Measurements from ENCODE around the gene GBE1. TPM values are rescaled to one million over a fixed set of nuclear protein-coding genes. Genes with fewer than 3 reads are reported as not detected.
"Not testable (repeated sequence)": the region's sequence is repeated elsewhere in the genome, so short reads cannot be mapped to it uniquely, and the experiment has no call there.

The GBE1 gene
- total RNA-seq, 1 donor from 2014 or later: 14.7 TPM

- H3K9me3 Mint-ChIP-seq: no peaks in the 10 kb centered on the region
- no peak overlapping the region for H3K27ac Mint-ChIP-seq
- TF ChIP-seq CTCF (conservative IDR thresholded peaks at IDR 0.05): no peak
- peaks cover 16% of the 10 kb centered on the region for H3K4me1 Mint-ChIP-seq (ENCODE audit: unreplicated experiment)
- no peak overlapping the region for H3K4me3 Mint-ChIP-seq
- H3K36me3 Mint-ChIP-seq: no peaks in the 10 kb centered on the region
- no peaks in the 10 kb centered on the region for H3K27me3 Mint-ChIP-seq
- DNase-seq (ENCODE audit: extremely low spot score, unreplicated experiment): no peak
Observed at GRCh38 chr3:81764002-81764401, 2.6 kb upstream of the GBE1 start.

GRCh38 chr3:81763001-81763400, 1.6 kb upstream of the GBE1 start:
- peak overlapping the region; percentile 77 for H3K4me3 Mint-ChIP-seq
- no peaks in the 10 kb centered on the region for H3K27me3 Mint-ChIP-seq
- no peaks in the 10 kb centered on the region for H3K9me3 Mint-ChIP-seq
- H3K36me3 Mint-ChIP-seq: peaks cover under 1% of the 10 kb centered on the region
- no peak for TF ChIP-seq CTCF (conservative IDR thresholded peaks at IDR 0.05)
- H3K4me1 Mint-ChIP-seq (ENCODE audit: unreplicated experiment): peaks cover 16% of the 10 kb centered on the region
- DNase-seq (ENCODE audit: extremely low spot score, unreplicated experiment): no peak
- peak overlapping the region; percentile 63 for H3K27ac Mint-ChIP-seq

GRCh38 chr3:81761904-81762580, 597 bp upstream of the GBE1 start:
- DNase-seq (ENCODE audit: extremely low spot score, unreplicated experiment): no peak
- Mint-ChIP-seq H3K27me3 (no peaks in the 10 kb centered on the region), H3K4me3 (peak overlapping the region; percentile 97), H3K27ac (peak overlapping the region; percentile 89), H3K36me3 (peaks cover 3% of the 10 kb centered on the region), H3K9me3 (no peaks in the 10 kb centered on the region), H3K4me1 (ENCODE audit: unreplicated experiment) (peaks cover 16% of the 10 kb centered on the region)
- no peak for TF ChIP-seq CTCF (conservative IDR thresholded peaks at IDR 0.05)

GRCh38 chr3:81760215-81760614, 1.2 kb downstream of the GBE1 start:
- Mint-ChIP-seq H3K27ac (peak overlapping the region; percentile 96), H3K4me3 (peak overlapping the region; percentile 97), H3K36me3 (peaks cover 3% of the 10 kb centered on the region), H3K9me3 (no peaks in the 10 kb centered on the region), H3K4me1 (ENCODE audit: unreplicated experiment) (peaks cover 16% of the 10 kb centered on the region), H3K27me3 (no peaks in the 10 kb centered on the region)
- no peak for DNase-seq (ENCODE audit: extremely low spot score, unreplicated experiment)
- TF ChIP-seq CTCF (conservative IDR thresholded peaks at IDR 0.05): no peak

- not testable (repeated sequence) for H3K27ac Mint-ChIP-seq; H3K36me3 Mint-ChIP-seq; H3K9me3 Mint-ChIP-seq; DNase-seq (ENCODE audit: extremely low spot score, unreplicated experiment); H3K27me3 Mint-ChIP-seq; H3K4me3 Mint-ChIP-seq
- peaks cover 16% of the 10 kb centered on the region for H3K4me1 Mint-ChIP-seq (ENCODE audit: unreplicated experiment)
Observed at GRCh38 chr3:81758771-81759170, 2.7 kb downstream of the GBE1 start.

GRCh38 chr3:81758275-81758674, 3.2 kb downstream of the GBE1 start:
- H3K4me1 Mint-ChIP-seq (ENCODE audit: unreplicated experiment): peaks cover 16% of the 10 kb centered on the region
- H3K27ac Mint-ChIP-seq: no peak overlapping the region
- no peak for TF ChIP-seq CTCF (conservative IDR thresholded peaks at IDR 0.05)
- DNase-seq (ENCODE audit: extremely low spot score, unreplicated experiment): no peak
- no peaks in the 10 kb centered on the region for H3K27me3 Mint-ChIP-seq
- H3K36me3 Mint-ChIP-seq: peaks cover 3% of the 10 kb centered on the region
- H3K9me3 Mint-ChIP-seq: no peaks in the 10 kb centered on the region
- no peak overlapping the region for H3K4me3 Mint-ChIP-seq
